Measurements from ENCODE around the gene MEX3B. TPM values are rescaled to one million over a fixed set of nuclear protein-coding genes. Genes with fewer than 3 reads are reported as not detected.

MEX3B gene
- total RNA-seq, 1 experiment from 2014 or later: not detected

DNA sequence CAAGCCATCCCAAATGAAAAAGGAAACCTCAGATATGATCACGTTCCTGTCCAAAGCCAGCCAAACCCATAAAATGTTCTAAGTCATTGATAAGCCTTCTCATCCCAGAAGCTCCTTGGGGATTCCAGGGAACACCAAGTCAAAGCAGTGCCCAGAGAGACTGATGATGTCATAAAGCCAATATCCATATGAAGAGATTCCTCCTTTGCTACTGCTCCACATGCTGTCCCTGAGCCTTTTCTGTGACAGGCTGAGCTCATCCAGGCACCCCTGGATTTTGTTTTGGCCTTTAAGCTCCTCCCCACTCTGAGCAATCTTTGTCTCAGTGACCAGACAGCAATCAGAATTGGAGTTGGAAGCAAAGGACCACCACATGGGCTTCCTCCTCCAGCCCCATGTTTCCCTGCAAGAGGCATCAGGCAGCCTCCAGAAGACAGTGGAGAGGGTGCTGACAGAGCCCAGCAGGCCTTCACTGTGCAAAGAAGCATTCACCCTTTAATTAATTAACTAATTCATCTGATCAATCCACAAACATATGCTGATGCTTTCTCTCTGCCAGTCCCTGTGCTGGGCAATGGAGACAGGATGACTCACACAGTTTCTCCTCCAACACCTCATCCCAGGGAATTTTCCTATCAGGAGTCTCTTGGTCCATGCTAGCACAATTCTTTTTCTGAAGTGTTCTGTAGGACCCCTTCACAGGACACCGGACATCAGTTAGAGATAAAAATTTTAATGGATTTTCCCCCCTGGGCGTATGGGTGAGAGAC is 25.0 kb downstream of the MEX3B start:
- Histone ChIP-seq H3K79me2 (ENCODE audit: low read depth) (no peaks in the 10 kb centered on the region), H3K27ac (no peak overlapping the region), H3K27me3 (ENCODE audit: insufficient read depth, low read depth) (peaks cover 37% of the 10 kb centered on the region), H3K4me1 (replicated peaks; ENCODE audit: insufficient read depth) (no peaks in the 10 kb centered on the region), H3K4me3 (no peak overlapping the region), H3K4me2 (no peak overlapping the region), H3K36me3 (ENCODE audit: low read depth) (no peaks in the 10 kb centered on the region), H3K9me2 (ENCODE audit: insufficient read depth) (no peaks in the 10 kb centered on the region), H4K20me1 (ENCODE audit: insufficient read depth) (no peaks in the 10 kb centered on the region), H2AFZ (no peak overlapping the region), H3K9me3 (ENCODE audit: insufficient read depth, low read depth) (no peaks in the 10 kb centered on the region), H3F3A (ENCODE audit: insufficient read depth, low read depth) (no peaks in the 10 kb centered on the region)
- ChIA-PET CTCF (no interaction called here), POLR2A (ENCODE audit: unreplicated experiment) (no interaction called here)
- no peak for DNase-seq
- TF ChIP-seq, protein P1, sequence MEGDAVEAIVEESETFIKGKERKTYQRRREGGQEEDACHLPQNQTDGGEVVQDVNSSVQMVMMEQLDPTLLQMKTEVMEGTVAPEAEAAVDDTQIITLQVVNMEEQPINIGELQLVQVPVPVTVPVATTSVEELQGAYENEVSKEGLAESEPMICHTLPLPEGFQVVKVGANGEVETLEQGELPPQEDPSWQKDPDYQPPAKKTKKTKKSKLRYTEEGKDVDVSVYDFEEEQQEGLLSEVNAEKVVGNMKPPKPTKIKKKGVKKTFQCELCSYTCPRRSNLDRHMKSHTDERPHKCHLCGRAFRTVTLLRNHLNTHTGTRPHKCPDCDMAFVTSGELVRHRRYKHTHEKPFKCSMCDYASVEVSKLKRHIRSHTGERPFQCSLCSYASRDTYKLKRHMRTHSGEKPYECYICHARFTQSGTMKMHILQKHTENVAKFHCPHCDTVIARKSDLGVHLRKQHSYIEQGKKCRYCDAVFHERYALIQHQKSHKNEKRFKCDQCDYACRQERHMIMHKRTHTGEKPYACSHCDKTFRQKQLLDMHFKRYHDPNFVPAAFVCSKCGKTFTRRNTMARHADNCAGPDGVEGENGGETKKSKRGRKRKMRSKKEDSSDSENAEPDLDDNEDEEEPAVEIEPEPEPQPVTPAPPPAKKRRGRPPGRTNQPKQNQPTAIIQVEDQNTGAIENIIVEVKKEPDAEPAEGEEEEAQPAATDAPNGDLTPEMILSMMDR (conservative IDR thresholded peaks at IDR 0.05): no peak
- TF ChIP-seq EZH2 (IDR thresholded peaks at IDR 0.05; ENCODE audit: low read depth): no peak
- no TSS peak for BruUV-seq (replicated peaks)
- intact Hi-C loops (cut with micrococcal nuclease; ENCODE audit: unreplicated experiment): no loop called here

DNA sequence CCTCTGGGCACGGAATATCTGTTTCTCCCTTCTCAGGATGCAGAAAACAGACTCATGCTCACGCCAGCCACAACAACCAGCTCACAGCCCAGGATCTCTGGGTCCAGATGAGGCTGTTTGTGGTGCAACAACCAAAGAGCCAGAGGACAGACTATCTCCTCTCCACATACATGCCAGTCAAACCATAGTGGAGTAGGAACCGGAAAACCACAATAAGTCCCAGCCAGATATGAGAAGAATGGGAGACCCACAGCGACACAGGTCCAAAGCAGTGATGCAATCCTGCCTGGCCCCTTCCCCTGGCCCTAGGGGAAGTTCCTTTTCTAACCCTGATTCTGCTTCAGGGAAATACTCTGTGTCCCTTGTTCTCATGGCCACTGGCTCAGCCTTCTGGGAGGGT is 27.6 kb downstream of the MEX3B start:
- H3K4me1 ChIP-seq (replicated peaks; ENCODE audit: insufficient read depth): no peaks in the 10 kb centered on the region
- CTCF ChIA-PET: no interaction called here
- H3K79me2 ChIP-seq (ENCODE audit: low read depth): no peaks in the 10 kb centered on the region
- POLR2A ChIA-PET (ENCODE audit: unreplicated experiment): no interaction called here
- intact Hi-C loops (cut with micrococcal nuclease; ENCODE audit: unreplicated experiment): no loop called here
- no peak for DNase-seq
- no peak for TF ChIP-seq EZH2 (IDR thresholded peaks at IDR 0.05; ENCODE audit: low read depth)
- TF ChIP-seq, protein P1 (conservative IDR thresholded peaks at IDR 0.05): no peak
- no peak overlapping the region for H3K4me3 ChIP-seq
- no peaks in the 10 kb centered on the region for H4K20me1 ChIP-seq (ENCODE audit: insufficient read depth)
- no peak overlapping the region for H3K27ac ChIP-seq
- H3K27me3 ChIP-seq (ENCODE audit: insufficient read depth, low read depth): peaks cover 48% of the 10 kb centered on the region
- no peak overlapping the region for H2AFZ ChIP-seq
- no peaks in the 10 kb centered on the region for H3K36me3 ChIP-seq (ENCODE audit: low read depth)
- no TSS peak for BruUV-seq (replicated peaks)
- no peaks in the 10 kb centered on the region for H3F3A ChIP-seq (ENCODE audit: insufficient read depth, low read depth)
- H3K9me3 ChIP-seq (ENCODE audit: insufficient read depth, low read depth): no peaks in the 10 kb centered on the region
- H3K4me2 ChIP-seq: no peak overlapping the region
- H3K9me2 ChIP-seq (ENCODE audit: insufficient read depth): no peaks in the 10 kb centered on the region

DNA sequence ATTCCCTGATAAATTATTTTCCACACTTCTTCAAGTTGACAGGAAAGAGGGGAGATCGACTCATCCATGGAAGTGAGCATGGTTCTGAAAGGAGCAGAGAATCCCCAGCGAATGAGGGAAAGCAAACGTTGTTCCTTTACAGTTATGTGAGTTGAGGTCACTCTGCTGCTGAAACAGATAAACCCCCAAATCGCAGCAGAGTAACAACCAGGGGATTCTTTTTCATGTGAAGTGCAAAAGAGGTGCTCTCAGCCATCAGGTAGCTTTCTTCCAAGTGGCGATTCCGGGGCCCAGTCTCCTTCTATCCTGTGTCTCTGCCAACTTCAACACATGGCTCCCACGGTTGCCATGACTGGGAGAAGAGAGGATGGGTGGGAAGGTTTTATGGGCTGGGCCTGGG is 28.2 kb downstream of the MEX3B start:
- POLR2A ChIA-PET (ENCODE audit: unreplicated experiment): no interaction called here
- Histone ChIP-seq H3K4me1 (replicated peaks; ENCODE audit: insufficient read depth) (no peaks in the 10 kb centered on the region), H3K4me3 (no peak overlapping the region), H3K27ac (no peak overlapping the region), H3K27me3 (ENCODE audit: insufficient read depth, low read depth) (peaks cover 53% of the 10 kb centered on the region), H2AFZ (no peak overlapping the region), H3K9me2 (ENCODE audit: insufficient read depth) (no peaks in the 10 kb centered on the region), H4K20me1 (ENCODE audit: insufficient read depth) (no peaks in the 10 kb centered on the region), H3F3A (ENCODE audit: insufficient read depth, low read depth) (no peaks in the 10 kb centered on the region), H3K79me2 (ENCODE audit: low read depth) (no peaks in the 10 kb centered on the region), H3K4me2 (no peak overlapping the region), H3K9me3 (ENCODE audit: insufficient read depth, low read depth) (no peaks in the 10 kb centered on the region), H3K36me3 (ENCODE audit: low read depth) (no peaks in the 10 kb centered on the region)
- BruUV-seq (replicated peaks): no TSS peak
- CTCF ChIA-PET: no interaction called here
- intact Hi-C loops (cut with micrococcal nuclease; ENCODE audit: unreplicated experiment): no loop called here
- TF ChIP-seq EZH2 (IDR thresholded peaks at IDR 0.05; ENCODE audit: low read depth): no peak
- TF ChIP-seq, protein P1 (conservative IDR thresholded peaks at IDR 0.05): no peak
- no peak for DNase-seq

Data from PC-9 (cell line).